Loucy (cell line): ENCODE results near the gene PPP1R1C.

Experiments
- H2AFZ ChIP-seq: fragments of 200-600 bp; sonication (generic); 2 replicates; pipeline ENCODE4 v1.6.0; 2016; ENCODE audit warnings: antibody characterized with exemption, mild to moderate bottlenecking, low read length, moderate library complexity
- H3F3A ChIP-seq: fragments of 200-600 bp; 2 replicates; pipeline ENCODE4 v1.6.0; 2016; ENCODE audit warnings: antibody characterized with exemption, low read depth, mild to moderate bottlenecking
- H3K27me3 ChIP-seq: fragments of 200-600 bp; sonication (generic); 2 replicates; pipeline ENCODE4 v1.6.1; 2014; ENCODE audit warnings: low read length, mild to moderate bottlenecking; ENCODE audit not compliant: insufficient read depth, poor library complexity, severe bottlenecking
- H3K36me3 ChIP-seq: fragments of 200-600 bp; sonication (generic); 2 replicates; pipeline ENCODE4 v1.6.1; 2016; ENCODE audit warnings: low read length; ENCODE audit not compliant: insufficient read depth
- H3K4me1 ChIP-seq: fragments of 200-600 bp; sonication (generic); 2 replicates; pipeline ENCODE4 v1.5.1; 2014; ENCODE audit warnings: low read length, mild to moderate bottlenecking; ENCODE audit not compliant: insufficient read depth, poor library complexity, severe bottlenecking
- H3K4me2 ChIP-seq: fragments of 200-600 bp; sonication (generic); 2 replicates; pipeline ENCODE4 v1.6.0; 2014; ENCODE audit warnings: antibody characterized with exemption, low read length, low read depth, mild to moderate bottlenecking; ENCODE audit not compliant: poor library complexity, severe bottlenecking
- H3K4me3 ChIP-seq: fragments of 200-600 bp; sonication (generic); 2 replicates; pipeline ENCODE4 v1.5.1; 2014; ENCODE audit warnings: low read length, mild to moderate bottlenecking, mixed read lengths; ENCODE audit not compliant: poor library complexity, severe bottlenecking
- H3K79me2 ChIP-seq: fragments of 200-600 bp; sonication (generic); 2 replicates; pipeline ENCODE4 v1.6.1; 2014; ENCODE audit warnings: low read length; ENCODE audit not compliant: insufficient read depth
- H3K9ac ChIP-seq: fragments of 200-600 bp; sonication (generic); 2 replicates; pipeline ENCODE4 v1.6.0; 2014; ENCODE audit warnings: mild to moderate bottlenecking, low read depth, low read length, moderate library complexity; ENCODE audit not compliant: poor library complexity, severe bottlenecking
- H3K9me2 ChIP-seq: fragments of 200-600 bp; sonication (generic); replicated peaks from 2 replicates; pipeline ENCODE4 v1.6.1; 2016; ENCODE audit warnings: low read depth, low read length, mixed read lengths
- H3K9me3 ChIP-seq: fragments of 200-600 bp; sonication (generic); 2 replicates; pipeline ENCODE4 v1.6.1; 2014; ENCODE audit warnings: mild to moderate bottlenecking, antibody characterized with exemption, low read length, low read depth; ENCODE audit not compliant: insufficient read depth
- H4K20me1 ChIP-seq: fragments of 200-600 bp; sonication (generic); 2 replicates; pipeline ENCODE4 v1.6.0; 2014; ENCODE audit warnings: antibody characterized with exemption, low read length, mild to moderate bottlenecking; ENCODE audit not compliant: insufficient read depth, poor library complexity, severe bottlenecking
- EZH2phosphoT487 ChIP-seq: fragments of 200-600 bp; IDR thresholded peaks from 2 replicates; pipeline ENCODE4 v1.6.1; 2018; ENCODE audit warnings: antibody characterized with exemption, mild to moderate bottlenecking, moderate library complexity, borderline replicate concordance
- TF ChIP-seq, protein P1 (sequence below): fragments of 200-600 bp; sonication (generic); conservative IDR thresholded peaks from 2 replicates; pipeline ENCODE4 v1.5.1; 2014; ENCODE audit warnings: mild to moderate bottlenecking, antibody characterized with exemption, low read length

The PPP1R1C gene

DNA sequence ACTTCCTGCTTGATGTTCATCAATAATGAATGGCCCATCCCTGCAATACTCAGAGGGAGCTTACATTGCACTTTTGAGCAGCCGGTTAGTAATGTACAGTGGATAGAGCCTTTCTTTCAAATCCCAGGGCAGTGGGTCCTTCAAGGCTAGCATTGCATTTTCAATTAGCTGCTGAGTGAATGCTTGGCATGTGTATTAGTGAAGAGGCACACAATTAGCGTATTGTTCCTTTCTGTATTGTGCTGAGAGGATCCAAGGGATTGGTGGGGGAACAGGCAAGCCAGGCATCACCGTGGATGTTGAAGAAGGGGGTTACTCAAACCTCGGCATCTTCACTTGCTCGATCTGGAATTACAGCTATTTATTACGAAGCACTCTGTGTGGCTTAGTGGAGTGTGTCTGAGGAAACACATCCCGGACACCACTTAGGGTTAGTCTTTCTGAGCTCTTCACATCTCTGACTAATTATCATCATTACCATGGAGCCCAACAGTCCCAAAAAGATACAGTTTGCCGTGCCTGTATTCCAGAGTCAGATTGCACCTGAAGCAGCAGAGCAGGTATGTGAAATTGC lies at the start of gene PPP1R1C:
Gene PPP1R1C, plus strand, starts transcription at position 222 of the 574 bp plus-strand sequence. Its CDS starts 258 bp downstream, at position 480.
- peak within 1 kb of the TSS; percentile 37 for H3K4me2 ChIP-seq
- no peaks in the 10 kb centered on the region for H4K20me1 ChIP-seq
- no peaks in the 10 kb centered on the region for H3F3A ChIP-seq
- no peaks in the 10 kb centered on the region for H3K9me3 ChIP-seq
- peaks cover 5% of the 10 kb centered on the region for H3K4me1 ChIP-seq
- TF ChIP-seq EZH2phosphoT487 = no peak
- TF ChIP-seq, protein P1, sequence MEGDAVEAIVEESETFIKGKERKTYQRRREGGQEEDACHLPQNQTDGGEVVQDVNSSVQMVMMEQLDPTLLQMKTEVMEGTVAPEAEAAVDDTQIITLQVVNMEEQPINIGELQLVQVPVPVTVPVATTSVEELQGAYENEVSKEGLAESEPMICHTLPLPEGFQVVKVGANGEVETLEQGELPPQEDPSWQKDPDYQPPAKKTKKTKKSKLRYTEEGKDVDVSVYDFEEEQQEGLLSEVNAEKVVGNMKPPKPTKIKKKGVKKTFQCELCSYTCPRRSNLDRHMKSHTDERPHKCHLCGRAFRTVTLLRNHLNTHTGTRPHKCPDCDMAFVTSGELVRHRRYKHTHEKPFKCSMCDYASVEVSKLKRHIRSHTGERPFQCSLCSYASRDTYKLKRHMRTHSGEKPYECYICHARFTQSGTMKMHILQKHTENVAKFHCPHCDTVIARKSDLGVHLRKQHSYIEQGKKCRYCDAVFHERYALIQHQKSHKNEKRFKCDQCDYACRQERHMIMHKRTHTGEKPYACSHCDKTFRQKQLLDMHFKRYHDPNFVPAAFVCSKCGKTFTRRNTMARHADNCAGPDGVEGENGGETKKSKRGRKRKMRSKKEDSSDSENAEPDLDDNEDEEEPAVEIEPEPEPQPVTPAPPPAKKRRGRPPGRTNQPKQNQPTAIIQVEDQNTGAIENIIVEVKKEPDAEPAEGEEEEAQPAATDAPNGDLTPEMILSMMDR = no peak
- no peaks in the 10 kb centered on the region for H3K27me3 ChIP-seq
- no peaks in the 10 kb centered on the region for H3K9me2 ChIP-seq
- peak within 1 kb of the TSS; percentile 78 for H2AFZ ChIP-seq
- H3K36me3 ChIP-seq = no peaks in the 10 kb centered on the region
- no peaks in the 10 kb centered on the region for H3K79me2 ChIP-seq
- H3K9ac ChIP-seq = no peak within 1 kb of the TSS
- H3K4me3 ChIP-seq = peak within 1 kb of the TSS; percentile 7

DNA sequence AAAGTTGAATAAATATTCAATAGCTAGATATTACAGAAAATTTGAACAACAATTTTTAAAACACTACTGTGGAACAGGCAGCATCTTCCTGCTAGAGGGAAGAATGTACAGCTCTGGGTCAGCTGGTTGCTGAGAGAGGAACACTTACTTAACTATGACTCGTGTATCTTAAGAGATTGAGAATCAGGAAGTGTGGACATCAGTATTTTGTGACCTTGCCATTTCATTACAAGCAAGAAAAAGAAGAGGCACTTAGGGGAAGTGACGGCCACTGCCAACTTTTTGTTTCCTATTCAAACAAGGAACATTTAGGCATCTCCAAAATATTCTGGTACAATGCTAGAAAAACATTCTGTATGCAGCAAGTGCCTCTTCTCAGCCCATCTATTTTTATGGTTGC lies 48.2 kb upstream of the PPP1R1C start:
- Histone ChIP-seq H3K9me3 (no peaks in the 10 kb centered on the region), H4K20me1 (no peaks in the 10 kb centered on the region), H3K9ac (no peak overlapping the region), H3K4me2 (no peak overlapping the region), H3K4me1 (peaks cover 8% of the 10 kb centered on the region), H3K9me2 (no peaks in the 10 kb centered on the region), H3K4me3 (no peak overlapping the region), H3K36me3 (no peaks in the 10 kb centered on the region), H3F3A (no peaks in the 10 kb centered on the region), H3K79me2 (no peaks in the 10 kb centered on the region), H3K27me3 (no peaks in the 10 kb centered on the region), H2AFZ (peak overlapping the region; percentile 71)
- no peak for TF ChIP-seq EZH2phosphoT487
- TF ChIP-seq, protein P1 = no peak

DNA sequence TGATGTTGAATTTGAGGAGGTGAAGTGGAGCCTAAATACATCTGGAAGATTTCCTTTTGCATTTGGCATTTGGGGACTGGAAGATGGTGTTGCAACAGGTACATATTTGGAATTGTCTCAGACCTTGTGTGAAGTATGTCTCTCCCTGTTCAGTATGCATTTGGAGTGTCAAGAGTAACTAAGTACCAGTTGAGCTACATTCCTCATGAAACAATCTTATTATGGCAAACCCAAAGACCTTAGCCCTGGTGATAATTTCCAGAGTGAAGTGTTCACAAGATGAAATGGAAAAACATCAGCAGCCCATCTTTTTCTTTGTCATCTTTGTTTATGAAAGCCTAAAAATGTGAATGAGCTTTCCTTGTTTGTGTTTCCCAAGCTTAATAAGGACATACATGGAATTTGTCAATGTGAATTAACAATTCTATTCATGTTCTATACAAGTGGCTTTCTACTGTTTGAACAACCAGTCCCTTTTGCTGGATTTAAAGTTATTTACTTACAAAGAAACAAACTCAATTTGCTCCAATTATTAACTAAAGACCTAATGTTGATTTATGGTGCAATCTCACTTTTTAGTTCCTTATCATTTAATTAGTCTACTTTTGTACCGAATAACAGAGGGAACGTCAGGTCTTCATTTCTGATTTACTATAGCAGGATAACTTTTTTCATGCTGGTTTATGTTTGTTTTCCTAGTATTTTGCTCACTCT lies 42.1 kb upstream of the PPP1R1C start:
- H3K4me3 ChIP-seq = no peak overlapping the region
- H4K20me1 ChIP-seq = no peaks in the 10 kb centered on the region
- no peak overlapping the region for H3K4me2 ChIP-seq
- H3K9me2 ChIP-seq = no peaks in the 10 kb centered on the region
- no peaks in the 10 kb centered on the region for H3K27me3 ChIP-seq
- no peak overlapping the region for H2AFZ ChIP-seq
- H3K9me3 ChIP-seq = no peaks in the 10 kb centered on the region
- no peak overlapping the region for H3K9ac ChIP-seq
- no peaks in the 10 kb centered on the region for H3K79me2 ChIP-seq
- H3K4me1 ChIP-seq = no peaks in the 10 kb centered on the region
- H3K36me3 ChIP-seq = no peaks in the 10 kb centered on the region
- no peaks in the 10 kb centered on the region for H3F3A ChIP-seq
- TF ChIP-seq, protein P1 = no peak
- no peak for TF ChIP-seq EZH2phosphoT487
